AG04449 (cell line): ENCODE measurements around the gene PDE10A.
"Not testable (repeated sequence)": the region's sequence is repeated elsewhere in the genome, so short reads cannot be mapped to it uniquely, and the experiment has no call there.

Source experiments
- CTCF ChIA-PET: fragments of 350-600 bp; formaldehyde crosslinking; extraction: SDS; loops from one replicate; lab custom pipeline; 2021; ENCODE audit warnings: antibody characterized with exemption; lab: Yijun Ruan, JAX
- POLR2A ChIA-PET: fragments of 400-600, 350-600 bp; formaldehyde crosslinking; extraction: SDS; loops from one replicate; lab custom pipeline; 2020; ENCODE audit warnings: antibody characterized with exemption, inconsistent platforms; lab: Yijun Ruan, JAX
- DNase-seq: peaks from one replicate; pipeline ENCODE4 v3.0.0-alpha.2; 2010; ENCODE audit warnings: low read depth, low spot score
- H3K4me3 ChIP-seq: 2 replicates; pipeline ENCODE4 v1.5.1; 2011; ENCODE audit warnings: low read depth, mild to moderate bottlenecking, control low read depth, low read length
- TF ChIP-seq, protein P1 (sequence below): IDR thresholded peaks from one replicate; pipeline ENCODE4 v1.5.1; 2011; ENCODE audit warnings: mild to moderate bottlenecking, moderate library complexity, low read length, control low read depth, inconsistent platforms; ENCODE audit not compliant: insufficient read depth; ENCODE audit errors: missing control alignments

Gene PDE10A

DNA sequence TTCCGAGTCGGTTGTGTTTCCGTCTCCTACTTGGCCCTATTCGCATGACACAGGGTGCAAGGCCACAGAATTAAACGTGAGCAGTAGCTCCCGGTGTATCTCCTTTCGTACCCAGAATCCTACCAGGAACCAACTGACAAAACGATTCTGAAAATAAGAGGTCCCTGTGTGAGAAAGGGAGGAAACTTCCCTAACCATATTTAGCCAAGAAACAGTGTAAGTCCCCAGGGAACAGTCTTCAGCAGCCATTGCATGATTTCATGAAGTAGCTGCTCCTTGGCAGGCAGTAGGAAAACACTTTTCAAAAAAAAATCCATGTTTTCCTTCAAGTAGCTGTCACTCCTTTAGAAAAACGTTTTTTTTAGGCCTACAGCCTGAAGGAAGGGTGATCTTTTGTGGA is 46.9 kb downstream of the PDE10A start:
- H3K4me3 ChIP-seq, result no peak overlapping the region
- CTCF ChIA-PET, result no interaction called here
- POLR2A ChIA-PET, result no interaction called here
- TF ChIP-seq, protein P1, sequence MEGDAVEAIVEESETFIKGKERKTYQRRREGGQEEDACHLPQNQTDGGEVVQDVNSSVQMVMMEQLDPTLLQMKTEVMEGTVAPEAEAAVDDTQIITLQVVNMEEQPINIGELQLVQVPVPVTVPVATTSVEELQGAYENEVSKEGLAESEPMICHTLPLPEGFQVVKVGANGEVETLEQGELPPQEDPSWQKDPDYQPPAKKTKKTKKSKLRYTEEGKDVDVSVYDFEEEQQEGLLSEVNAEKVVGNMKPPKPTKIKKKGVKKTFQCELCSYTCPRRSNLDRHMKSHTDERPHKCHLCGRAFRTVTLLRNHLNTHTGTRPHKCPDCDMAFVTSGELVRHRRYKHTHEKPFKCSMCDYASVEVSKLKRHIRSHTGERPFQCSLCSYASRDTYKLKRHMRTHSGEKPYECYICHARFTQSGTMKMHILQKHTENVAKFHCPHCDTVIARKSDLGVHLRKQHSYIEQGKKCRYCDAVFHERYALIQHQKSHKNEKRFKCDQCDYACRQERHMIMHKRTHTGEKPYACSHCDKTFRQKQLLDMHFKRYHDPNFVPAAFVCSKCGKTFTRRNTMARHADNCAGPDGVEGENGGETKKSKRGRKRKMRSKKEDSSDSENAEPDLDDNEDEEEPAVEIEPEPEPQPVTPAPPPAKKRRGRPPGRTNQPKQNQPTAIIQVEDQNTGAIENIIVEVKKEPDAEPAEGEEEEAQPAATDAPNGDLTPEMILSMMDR, result no peak
- no peak for DNase-seq

DNA sequence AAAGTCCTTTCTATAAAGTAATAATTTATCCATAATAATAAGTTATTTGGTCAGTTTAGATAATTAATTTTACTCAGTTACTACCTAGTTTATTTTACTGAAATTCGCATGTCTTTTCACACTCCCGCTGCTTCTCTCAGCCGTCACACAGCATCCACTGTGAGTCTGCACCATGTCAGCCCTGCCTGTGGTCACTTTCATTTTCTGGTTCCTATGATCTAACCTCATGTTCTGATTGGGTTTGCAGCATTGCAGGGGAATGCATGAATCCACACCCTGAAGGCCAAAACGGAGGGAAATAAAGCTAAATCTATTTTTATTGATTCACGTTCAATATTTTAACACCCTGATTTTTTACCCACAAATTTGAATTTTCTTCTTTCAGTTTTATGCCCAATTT is 47.4 kb downstream of the PDE10A start:
- H3K4me3 ChIP-seq, result no peak overlapping the region
- DNase-seq, result no peak
- CTCF ChIA-PET, result no interaction called here
- TF ChIP-seq, protein P1, result no peak
- POLR2A ChIA-PET, result no interaction called here

DNA sequence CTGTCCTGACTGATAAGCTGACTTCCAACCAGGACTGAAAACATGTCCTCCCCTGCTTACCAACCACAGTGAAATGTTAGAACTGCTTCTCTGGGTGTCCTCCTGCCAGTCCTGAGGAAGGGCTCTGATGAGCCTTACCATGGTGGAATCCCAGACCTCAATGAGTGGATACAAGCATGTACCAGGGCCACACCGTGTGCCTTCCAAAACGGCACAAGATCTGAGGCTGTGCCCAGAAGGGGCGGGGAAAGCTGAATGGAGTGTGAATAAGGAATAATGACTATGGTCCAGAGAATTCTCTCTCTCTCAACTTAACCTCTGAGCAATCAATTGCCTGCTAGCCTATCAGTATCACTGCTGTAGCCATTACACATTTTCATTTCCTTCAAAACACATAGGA is 51.7 kb downstream of the PDE10A start:
- H3K4me3 ChIP-seq, result no peak overlapping the region
- ChIA-PET CTCF (no interaction called here), POLR2A (no interaction called here)
- TF ChIP-seq, protein P1, result no peak
- no peak for DNase-seq

GRCh38 chr6:165608577-165608976 is 54.5 kb downstream of the PDE10A start:
- DNase-seq, CTCF ChIA-PET, POLR2A ChIA-PET, H3K4me3 ChIP-seq: not testable (repeated sequence)

DNA sequence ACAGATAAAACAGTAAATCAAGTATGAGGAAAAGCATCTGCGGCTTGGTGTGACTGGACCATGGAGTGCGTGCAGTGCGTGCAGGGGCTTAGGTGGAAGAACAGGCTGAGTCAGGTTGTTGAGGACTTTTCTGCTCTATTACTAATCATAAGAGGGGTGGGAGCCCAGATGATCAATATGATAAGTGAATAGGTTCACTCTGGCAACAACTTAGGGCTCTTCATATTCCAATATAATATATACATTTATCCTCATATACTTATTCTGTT is 56.4 kb downstream of the PDE10A start:
- ChIA-PET CTCF (no interaction called here), POLR2A (no interaction called here)
- DNase-seq, result no peak
- TF ChIP-seq, protein P1, result no peak
- no peak overlapping the region for H3K4me3 ChIP-seq

GRCh38 chr6:165605901-165606739 is 56.9 kb downstream of the PDE10A start:
- no peak for DNase-seq
- ChIA-PET POLR2A (no interaction called here), CTCF (no interaction called here)
- TF ChIP-seq, protein P1, result no peak
- no peak overlapping the region for H3K4me3 ChIP-seq
